K562 (cell line): Measurements from ENCODE around the gene JUNB. TPM values are rescaled to one million over a fixed set of nuclear protein-coding genes. Genes with fewer than 3 reads are reported as not detected.

ENCODE experiments used
- ATAC-seq: fragments of 200-7000 bp; cut with Tn5 transposase; 3 replicates; pipeline ENCODE4 v1.9.1; 2020; ENCODE audit warnings: moderate library complexity
- BruUV-seq: library from RNA; stranded (reverse); fragments of 400-500 nt; replicated peaks from 2 replicates; lab custom pipeline; 2021; lab: Mats Ljungman, UMichigan
- CTCF ChIA-PET: fragments of 300-600 bp; formaldehyde crosslinking; extraction: SDS; loops from one replicate; lab custom pipeline; 2021; ENCODE audit warnings: low intra/inter-chr PET ratio; lab: Yijun Ruan, JAX
- POLR2A ChIA-PET: fragments of 300-600, 350-650 bp; sonication (Branson Sonifier 250); formaldehyde crosslinking; extraction: SDS; loops from one replicate; lab custom pipeline; 2021; ENCODE audit warnings: antibody characterized with exemption, inconsistent platforms; lab: Yijun Ruan, JAX
- DNase-seq, 4 experiments: peaks; one replicate each; pipeline versions ENCODE4 v3.0.0 to v3.0.0-alpha.2; 2011 to 2018; ENCODE audit warnings: low spot score in 3 of 4, mixed read lengths in 3 of 4; ENCODE audit errors: extremely low read depth in 1 of 4
- FAIRE-seq: peaks from 2 replicates; lab custom pipeline; 2011; peaks lifted over from hg19 to GRCh38; lab: Jason Lieb, UNC
- H2AFZ ChIP-seq: 2 replicates; pipeline ENCODE4 v1.6.0; 2011; ENCODE audit warnings: low read depth, low read length, control low read depth, inconsistent platforms
- H3K27ac ChIP-seq: fragments of 200-600 bp; 3 replicates; pipeline ENCODE4 v1.8.0; 2011; ENCODE audit warnings: low read depth, mild to moderate bottlenecking, control low read depth, inconsistent platforms, low read length, moderate library complexity, mixed read lengths; ENCODE audit errors: extremely low read depth
- H3K27me3 ChIP-seq, 2 experiments: fragments of 300-600 bp in 1 of 2; 2 replicates in 1 of 2; 3 replicates in 1 of 2; pipeline versions ENCODE4 v1.6.0 to v1.8.0; 2011; ENCODE audit warnings: inconsistent platforms in 2 of 2, low read length in 2 of 2, mild to moderate bottlenecking in 1 of 2, mixed read lengths in 1 of 2, moderate library complexity in 1 of 2; ENCODE audit not compliant: control insufficient read depth in 2 of 2, insufficient read depth in 2 of 2
- H3K36me3 ChIP-seq: fragments of 300-600 bp; 3 replicates; pipeline ENCODE4 v1.8.0; 2011; ENCODE audit warnings: mild to moderate bottlenecking, low read length, inconsistent platforms; ENCODE audit not compliant: control insufficient read depth, insufficient read depth
- H3K4me1 ChIP-seq, 2 experiments: fragments of 200-600 bp in 1 of 2; replicated peaks in 1 of 2; 2 replicates in 1 of 2; 3 replicates in 1 of 2; pipeline versions ENCODE4 v1.5.1 to v1.8.0; 2011; ENCODE audit warnings: inconsistent platforms in 2 of 2, low read length in 2 of 2, mild to moderate bottlenecking in 1 of 2, mixed read lengths in 1 of 2, moderate library complexity in 1 of 2; ENCODE audit not compliant: control insufficient read depth in 2 of 2, insufficient read depth in 2 of 2
- H3K4me2 ChIP-seq: 2 replicates; pipeline ENCODE4 v1.6.1; 2011; ENCODE audit warnings: low read length, control low read depth, inconsistent platforms, mixed read lengths; ENCODE audit not compliant: insufficient read depth
- H3K4me3 ChIP-seq: fragments of 200-600 bp; sonication (generic), shearing (Covaris generic); 2 replicates; pipeline ENCODE4 v1.5.1; 2016; ENCODE audit warnings: control low read depth, inconsistent platforms
- H3K79me2 ChIP-seq: fragments of 200-600 bp; 3 replicates; pipeline ENCODE4 v1.8.0; 2011; ENCODE audit warnings: low read length, inconsistent platforms; ENCODE audit not compliant: control insufficient read depth, insufficient read depth
- H3K9ac ChIP-seq, 2 experiments: 2 replicates each; pipeline versions ENCODE4 v1.6.0 to v1.6.1; 2011; ENCODE audit warnings: low read depth in 2 of 2, low read length in 2 of 2, control low read depth in 1 of 2, inconsistent platforms in 1 of 2, mild to moderate bottlenecking in 1 of 2, mixed read lengths in 1 of 2; ENCODE audit not compliant: insufficient read depth in 1 of 2
- H3K9me1 ChIP-seq: one replicate; pipeline ENCODE4 v1.6.0; 2011; ENCODE audit warnings: inconsistent platforms, mild to moderate bottlenecking, low read length, moderate library complexity; ENCODE audit not compliant: control insufficient read depth, insufficient read depth
- H3K9me3 ChIP-seq: replicated peaks from 2 replicates; pipeline ENCODE4 v1.5.1; 2011; ENCODE audit warnings: low read depth, low read length, inconsistent platforms; ENCODE audit not compliant: control insufficient read depth, insufficient read depth
- H4K20me1 ChIP-seq: replicated peaks from 2 replicates; pipeline ENCODE4 v1.6.1; 2011; ENCODE audit warnings: low read length, inconsistent platforms, mixed read lengths; ENCODE audit not compliant: control insufficient read depth, insufficient read depth
- COPS2 ChIP-seq: fragments of 450-650 bp; conservative IDR thresholded peaks from 2 replicates; pipeline ENCODE4 v1.6.1; 2016; ENCODE audit warnings: mild to moderate bottlenecking, moderate library complexity
- FOXK2 ChIP-seq, 2 experiments: fragments of 450-650 bp; IDR thresholded peaks in 1 of 2; conservative IDR thresholded peaks in 1 of 2; 2 replicates each; pipeline ENCODE4 v1.6.1; 2016; ENCODE audit warnings: low read depth in 2 of 2, mild to moderate bottlenecking in 1 of 2
- HDGF ChIP-seq: fragments of 450-650 bp; IDR thresholded peaks from 2 replicates; pipeline ENCODE4 v1.6.1; 2016
- HLTF ChIP-seq: fragments of 450-650 bp; IDR thresholded peaks from 2 replicates; pipeline ENCODE4 v1.6.1; 2016
- KDM1A ChIP-seq, 2 experiments: fragments of 450-650 bp; IDR thresholded peaks; 2 replicates each; pipeline ENCODE4 v1.6.1; 2016; ENCODE audit warnings: mild to moderate bottlenecking in 2 of 2
- MYC ChIP-seq, 2 experiments: fragments of 250-450 bp in 1 of 2; sonication (Bioruptor Pico) in 1 of 2; IDR thresholded peaks; 2 replicates each; pipeline versions ENCODE4 v1.5.1 to v1.6.1; 2012 to 2021; ENCODE audit warnings: low read depth in 2 of 2, borderline replicate concordance in 1 of 2, improper control_type of control experiment in 1 of 2, low read length in 1 of 2, mild to moderate bottlenecking in 1 of 2, moderate library complexity in 1 of 2
- NUFIP1 ChIP-seq: fragments of 450-650 bp; IDR thresholded peaks from 2 replicates; pipeline ENCODE4 v1.6.1; 2018; ENCODE audit not compliant: partially characterized antibody
- YY1 ChIP-seq, 3 experiments: IDR thresholded peaks; 2 replicates each; pipeline ENCODE4 v1.6.1; 2011; ENCODE audit warnings: low read length in 2 of 3, mild to moderate bottlenecking in 2 of 3, moderate library complexity in 2 of 3, borderline replicate concordance in 1 of 3, control low read depth in 1 of 3, low read depth in 1 of 3; ENCODE audit not compliant: insufficient read depth in 3 of 3, insufficient replicate concordance in 2 of 3, control insufficient read depth in 1 of 3, insufficient read length in 1 of 3; ENCODE audit errors: extremely low read depth in 1 of 3
- ZNF175 ChIP-seq: fragments of 200-800 bp; sonication (Bioruptor generic); IDR thresholded peaks from 2 replicates; pipeline ENCODE4 v1.6.1; 2016; ENCODE audit warnings: low read depth, mild to moderate bottlenecking, missing genetic modification characterization, missing compliant biosample characterization
- ZNF3 ChIP-seq: fragments of 250-450 bp; sonication (Bioruptor Pico); IDR thresholded peaks from 2 replicates; pipeline ENCODE4 v1.5.0; 2021; ENCODE audit warnings: mild to moderate bottlenecking, moderate library complexity
- WGBS: fragments of 100-300 bp; shearing (Covaris generic); methylation state at CpG from one replicate; pipeline ENCODE4 v1.1.6; 2016; ENCODE audit warnings: low coverage, mixed read lengths; ENCODE audit not compliant: insufficient coverage; ENCODE audit errors: missing lambda C conversion rate; 5-methylcytosine and 5-hydroxymethylcytosine counted together
- in situ Hi-C: fragments of 300-500 bp; cut with MboI; formaldehyde crosslinking; loops from 4 replicates; pipeline ENCODE4 v1.15.0; 2018; ENCODE audit warnings: inconsistent platforms, mixed read lengths
- intact Hi-C: fragments of 100-400 bp; cut with micrococcal nuclease; formaldehyde crosslinking; loops from 2 replicates; pipeline ENCODE4 v1.14.2; 2022
- polyA plus RNA-seq, 8 experiments: library from polyadenylated mRNA; depleted of rRNA in 4 of 8; stranded (reverse) in 5 of 8; unstranded in 3 of 8; fragments of >200 nt; fragmentation: Nextera tagmentation in 2 of 8; fragmentation: Illumina TruSeq in 1 of 8; extraction: Ambion mirVana in 2 of 8; extraction: Trizol in 1 of 8; gene quantifications; 2 replicates each; pipeline versions ENCODE4 v1.2.1 to v1.2.3, GENCODE V29; 2011 to 2014; ENCODE audit warnings: inconsistent platforms in 1 of 8, missing spikeins in 1 of 8
- total RNA-seq, 7 experiments: library from RNA; depleted of rRNA in 6 of 7; stranded (reverse); fragments of >200 nt in 6 of 7; fragmentation: Illumina TruSeq in 2 of 7; extraction: Trizol in 2 of 7; gene quantifications; 2 replicates each; pipeline versions ENCODE4 v1.2.1 to v1.2.3, GENCODE V29; 2011 to 2021; ENCODE audit warnings: low replicate concordance in 1 of 7
- TF ChIP-seq, protein P1 (sequence below): fragments of 450-650 bp; IDR thresholded peaks from 2 replicates; pipeline ENCODE4 v1.6.1; 2016; ENCODE audit warnings: mild to moderate bottlenecking, moderate library complexity

Gene JUNB
- total and polyA plus RNA-seq, 9 of the 15 experiments (the other 6 are each of a cell fraction or from before 2014, with no cell fraction given), result 0.23 to 88.1 (median 13.1) TPM

DNA sequence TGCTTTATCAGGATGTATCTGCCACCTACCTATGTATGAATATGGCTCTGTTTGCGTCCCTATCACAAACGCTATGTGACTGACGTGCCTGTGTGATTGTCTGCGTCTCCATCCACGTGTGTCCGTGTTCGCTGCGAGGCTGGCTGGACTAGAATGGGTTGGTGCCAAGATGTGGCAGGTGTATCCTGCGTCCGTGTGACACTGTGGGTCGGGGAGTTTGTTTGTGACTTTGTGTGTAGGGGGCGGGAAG is 9.2 kb upstream of the JUNB start:
- ChIA-PET POLR2A (interaction anchor here (1.0 to 2.2 kb wide), 3 partner anchors 10 to 99 kb away, joined by 3 to 39 read pairs (median 4); partner anchors contain the start of genes DNASE2 and JUNB), CTCF (interaction anchor here (0.7 kb wide), 1 partner anchor 184 kb away, joined by 3 read pairs; no protein-coding TSS in a partner anchor)
- peak overlapping the region; percentile 72 to 91 for H3K9ac ChIP-seq
- BruUV-seq, result no TSS peak
- no peaks in the 10 kb centered on the region for H4K20me1 ChIP-seq
- peaks cover 63 to 80% of the 10 kb centered on the region in 2 experiments for H3K4me1 ChIP-seq
- 10% methylated on average over 12 of the region's 12 CpGs for WGBS
- in situ Hi-C loops (no loop called here), intact Hi-C loops (no loop called here)
- no peaks in the 10 kb centered on the region for H3K9me1 ChIP-seq
- peak overlapping the region; percentile 97 for H3K27ac ChIP-seq
- peak overlapping the region; percentile 78 for H3K4me2 ChIP-seq
- H3K4me3 ChIP-seq, result peak overlapping the region; percentile 43
- no peaks in the 10 kb centered on the region for H3K9me3 ChIP-seq
- no peaks in the 10 kb centered on the region for H3K79me2 ChIP-seq
- no peak for DNase-seq
- no peaks in the 10 kb centered on the region for H3K27me3 ChIP-seq
- peak overlapping the region; percentile 93 for H2AFZ ChIP-seq
- no peak for ATAC-seq
- no peaks in the 10 kb centered on the region for H3K36me3 ChIP-seq
- FAIRE-seq, result peak; percentile 32
- TF ChIP-seq ZNF3 (peak; percentile 67; the same call in 1 of the 2 replicates), HDGF (peak; percentile 92), KDM1A (IDR thresholded peaks at IDR 0.05) (peak in 1 of 2 experiments; percentile 58; a peak in 2 of 4 replicates), COPS2 (no peak), MYC (IDR thresholded peaks at IDR 0.05; ENCODE audit: low read depth, low read length) (no peak), MYC (CRISPR knock-in tag; IDR thresholded peaks at IDR 0.05; ENCODE audit: borderline replicate concordance, low read depth) (peak; percentile 33; the same call in 1 of the 2 replicates), ZNF175 (0 out of 2 replicates have a peak, but pooled peaks have one; percentile 12), FOXK2 (conservative IDR thresholded peaks at IDR 0.05 in 1 of 2, IDR thresholded peaks at IDR 0.05 in 1 of 2; ENCODE audit: low read depth in 2 of 2) (0 out of 4 replicates have a peak, but pooled peaks of 1 of the 2 experiments have one; percentile 35), NUFIP1 (no peak), YY1 (IDR thresholded peaks at IDR 0.05; ENCODE audit: borderline replicate concordance in 1 of 3, control insufficient read depth in 1 of 3, extremely low read depth in 1 of 3, insufficient read depth in 3 of 3, insufficient read length in 1 of 3, insufficient replicate concordance in 2 of 3, low read depth in 1 of 3, low read length in 2 of 3) (no peak), HLTF (no peak)
- TF ChIP-seq, protein P1, sequence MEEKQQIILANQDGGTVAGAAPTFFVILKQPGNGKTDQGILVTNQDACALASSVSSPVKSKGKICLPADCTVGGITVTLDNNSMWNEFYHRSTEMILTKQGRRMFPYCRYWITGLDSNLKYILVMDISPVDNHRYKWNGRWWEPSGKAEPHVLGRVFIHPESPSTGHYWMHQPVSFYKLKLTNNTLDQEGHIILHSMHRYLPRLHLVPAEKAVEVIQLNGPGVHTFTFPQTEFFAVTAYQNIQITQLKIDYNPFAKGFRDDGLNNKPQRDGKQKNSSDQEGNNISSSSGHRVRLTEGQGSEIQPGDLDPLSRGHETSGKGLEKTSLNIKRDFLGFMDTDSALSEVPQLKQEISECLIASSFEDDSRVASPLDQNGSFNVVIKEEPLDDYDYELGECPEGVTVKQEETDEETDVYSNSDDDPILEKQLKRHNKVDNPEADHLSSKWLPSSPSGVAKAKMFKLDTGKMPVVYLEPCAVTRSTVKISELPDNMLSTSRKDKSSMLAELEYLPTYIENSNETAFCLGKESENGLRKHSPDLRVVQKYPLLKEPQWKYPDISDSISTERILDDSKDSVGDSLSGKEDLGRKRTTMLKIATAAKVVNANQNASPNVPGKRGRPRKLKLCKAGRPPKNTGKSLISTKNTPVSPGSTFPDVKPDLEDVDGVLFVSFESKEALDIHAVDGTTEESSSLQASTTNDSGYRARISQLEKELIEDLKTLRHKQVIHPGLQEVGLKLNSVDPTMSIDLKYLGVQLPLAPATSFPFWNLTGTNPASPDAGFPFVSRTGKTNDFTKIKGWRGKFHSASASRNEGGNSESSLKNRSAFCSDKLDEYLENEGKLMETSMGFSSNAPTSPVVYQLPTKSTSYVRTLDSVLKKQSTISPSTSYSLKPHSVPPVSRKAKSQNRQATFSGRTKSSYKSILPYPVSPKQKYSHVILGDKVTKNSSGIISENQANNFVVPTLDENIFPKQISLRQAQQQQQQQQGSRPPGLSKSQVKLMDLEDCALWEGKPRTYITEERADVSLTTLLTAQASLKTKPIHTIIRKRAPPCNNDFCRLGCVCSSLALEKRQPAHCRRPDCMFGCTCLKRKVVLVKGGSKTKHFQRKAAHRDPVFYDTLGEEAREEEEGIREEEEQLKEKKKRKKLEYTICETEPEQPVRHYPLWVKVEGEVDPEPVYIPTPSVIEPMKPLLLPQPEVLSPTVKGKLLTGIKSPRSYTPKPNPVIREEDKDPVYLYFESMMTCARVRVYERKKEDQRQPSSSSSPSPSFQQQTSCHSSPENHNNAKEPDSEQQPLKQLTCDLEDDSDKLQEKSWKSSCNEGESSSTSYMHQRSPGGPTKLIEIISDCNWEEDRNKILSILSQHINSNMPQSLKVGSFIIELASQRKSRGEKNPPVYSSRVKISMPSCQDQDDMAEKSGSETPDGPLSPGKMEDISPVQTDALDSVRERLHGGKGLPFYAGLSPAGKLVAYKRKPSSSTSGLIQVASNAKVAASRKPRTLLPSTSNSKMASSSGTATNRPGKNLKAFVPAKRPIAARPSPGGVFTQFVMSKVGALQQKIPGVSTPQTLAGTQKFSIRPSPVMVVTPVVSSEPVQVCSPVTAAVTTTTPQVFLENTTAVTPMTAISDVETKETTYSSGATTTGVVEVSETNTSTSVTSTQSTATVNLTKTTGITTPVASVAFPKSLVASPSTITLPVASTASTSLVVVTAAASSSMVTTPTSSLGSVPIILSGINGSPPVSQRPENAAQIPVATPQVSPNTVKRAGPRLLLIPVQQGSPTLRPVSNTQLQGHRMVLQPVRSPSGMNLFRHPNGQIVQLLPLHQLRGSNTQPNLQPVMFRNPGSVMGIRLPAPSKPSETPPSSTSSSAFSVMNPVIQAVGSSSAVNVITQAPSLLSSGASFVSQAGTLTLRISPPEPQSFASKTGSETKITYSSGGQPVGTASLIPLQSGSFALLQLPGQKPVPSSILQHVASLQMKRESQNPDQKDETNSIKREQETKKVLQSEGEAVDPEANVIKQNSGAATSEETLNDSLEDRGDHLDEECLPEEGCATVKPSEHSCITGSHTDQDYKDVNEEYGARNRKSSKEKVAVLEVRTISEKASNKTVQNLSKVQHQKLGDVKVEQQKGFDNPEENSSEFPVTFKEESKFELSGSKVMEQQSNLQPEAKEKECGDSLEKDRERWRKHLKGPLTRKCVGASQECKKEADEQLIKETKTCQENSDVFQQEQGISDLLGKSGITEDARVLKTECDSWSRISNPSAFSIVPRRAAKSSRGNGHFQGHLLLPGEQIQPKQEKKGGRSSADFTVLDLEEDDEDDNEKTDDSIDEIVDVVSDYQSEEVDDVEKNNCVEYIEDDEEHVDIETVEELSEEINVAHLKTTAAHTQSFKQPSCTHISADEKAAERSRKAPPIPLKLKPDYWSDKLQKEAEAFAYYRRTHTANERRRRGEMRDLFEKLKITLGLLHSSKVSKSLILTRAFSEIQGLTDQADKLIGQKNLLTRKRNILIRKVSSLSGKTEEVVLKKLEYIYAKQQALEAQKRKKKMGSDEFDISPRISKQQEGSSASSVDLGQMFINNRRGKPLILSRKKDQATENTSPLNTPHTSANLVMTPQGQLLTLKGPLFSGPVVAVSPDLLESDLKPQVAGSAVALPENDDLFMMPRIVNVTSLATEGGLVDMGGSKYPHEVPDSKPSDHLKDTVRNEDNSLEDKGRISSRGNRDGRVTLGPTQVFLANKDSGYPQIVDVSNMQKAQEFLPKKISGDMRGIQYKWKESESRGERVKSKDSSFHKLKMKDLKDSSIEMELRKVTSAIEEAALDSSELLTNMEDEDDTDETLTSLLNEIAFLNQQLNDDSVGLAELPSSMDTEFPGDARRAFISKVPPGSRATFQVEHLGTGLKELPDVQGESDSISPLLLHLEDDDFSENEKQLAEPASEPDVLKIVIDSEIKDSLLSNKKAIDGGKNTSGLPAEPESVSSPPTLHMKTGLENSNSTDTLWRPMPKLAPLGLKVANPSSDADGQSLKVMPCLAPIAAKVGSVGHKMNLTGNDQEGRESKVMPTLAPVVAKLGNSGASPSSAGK, result no peak
